GM12878 (cell line): ENCODE results near the gene METAP1.

Experiments used
- ATF3 ChIP-seq: IDR thresholded peaks from 2 replicates; pipeline ENCODE4 v1.6.1; 2011; ENCODE audit warnings: low read depth, mild to moderate bottlenecking, low read length, moderate library complexity, borderline replicate concordance; ENCODE audit errors: extremely low read depth
- ETV6 ChIP-seq, 2 experiments: fragments of 450-650 bp in 1 of 2; IDR thresholded peaks in 1 of 2; conservative IDR thresholded peaks in 1 of 2; 2 replicates each; pipeline ENCODE4 v1.6.1; 2014; ENCODE audit warnings: antibody characterized with exemption in 1 of 2, borderline replicate concordance in 1 of 2, low read depth in 1 of 2, mild to moderate bottlenecking in 1 of 2, moderate library complexity in 1 of 2
- GABPA ChIP-seq: IDR thresholded peaks from 2 replicates; pipeline ENCODE4 v1.6.1; 2014; ENCODE audit warnings: antibody characterized with exemption, low read depth, mild to moderate bottlenecking, inconsistent platforms
- NRF1 ChIP-seq: conservative IDR thresholded peaks from 2 replicates; pipeline ENCODE4 v1.6.1; 2011; ENCODE audit warnings: mild to moderate bottlenecking, low read depth, low read length, improper control_type of control experiment
- POLR2A ChIP-seq: IDR thresholded peaks from 2 replicates; pipeline ENCODE4 v1.6.1; 2011; ENCODE audit warnings: low read depth, mild to moderate bottlenecking, low read length
- POLR2AphosphoS5 ChIP-seq: IDR thresholded peaks from 2 replicates; pipeline ENCODE4 v1.6.1; 2011; ENCODE audit warnings: mild to moderate bottlenecking, low read length, inconsistent platforms
- RAD21 ChIP-seq: IDR thresholded peaks from 2 replicates; pipeline ENCODE4 v1.6.1; 2011; ENCODE audit warnings: mild to moderate bottlenecking, low read depth, low read length, moderate library complexity; ENCODE audit not compliant: insufficient read depth
- SMC3 ChIP-seq: IDR thresholded peaks from 2 replicates; pipeline ENCODE4 v1.6.1; 2011; ENCODE audit warnings: low read length, improper control_type of control experiment, borderline replicate concordance
- TCF12 ChIP-seq: IDR thresholded peaks from 2 replicates; pipeline ENCODE4 v1.6.1; 2011; ENCODE audit warnings: low read depth, mild to moderate bottlenecking, low read length
- ZNF274 ChIP-seq: IDR thresholded peaks from one replicate; pipeline ENCODE4 v1.8.0; 2011; ENCODE audit not compliant: insufficient read length, insufficient read depth

- TF ChIP-seq POLR2A, result no peak
- TF ChIP-seq TCF12, result no peak
- no peak for TF ChIP-seq ETV6 (conservative IDR thresholded peaks at IDR 0.05 in 1 of 2, IDR thresholded peaks at IDR 0.05 in 1 of 2; ENCODE audit: borderline replicate concordance in 1 of 2, low read depth in 1 of 2)
- TF ChIP-seq RAD21, result no peak
- no peak for TF ChIP-seq ZNF274
- no peak for TF ChIP-seq SMC3
- no peak for TF ChIP-seq ATF3
- no peak for TF ChIP-seq GABPA
- TF ChIP-seq NRF1, result no peak
- no peak for TF ChIP-seq POLR2AphosphoS5
Measured at GRCh38 chr4:99058228-99058627, 62.7 kb downstream of the METAP1 start.
